Upper lobe of left lung (tissue), 4 donors: Measurements from ENCODE around the gene NRROS.

Experiments used
- EP300 ChIP-seq, 4 donors: sonication (generic); formaldehyde crosslinking; IDR thresholded peaks; one replicate each; pipeline ENCODE4 v1.5.1; 2017; ENCODE audit warnings: antibody characterized with exemption in 4 of 4, control low read depth in 2 of 4
- POLR2A ChIP-seq, 4 donors: fragments of 450-650 bp; IDR thresholded peaks; one replicate each; pipeline ENCODE4 v1.5.1; 2016 to 2017; ENCODE audit warnings: antibody characterized with exemption in 4 of 4, mild to moderate bottlenecking in 2 of 4
- POLR2AphosphoS5 ChIP-seq, 2 donors: sonication (generic); formaldehyde crosslinking; IDR thresholded peaks; one replicate each; pipeline ENCODE4 v1.5.1; 2017; ENCODE audit warnings: antibody characterized with exemption in 2 of 2
- TF ChIP-seq, protein P1 (sequence below), 6 experiments: fragments of 450-650 bp in 4 of 6; fragments of 200-600 bp in 2 of 6; sonication (generic) in 2 of 6; IDR thresholded peaks; one replicate each; pipeline ENCODE4 v1.5.1; 2016 to 2019; ENCODE audit warnings: antibody characterized with exemption in 6 of 6

DNA sequence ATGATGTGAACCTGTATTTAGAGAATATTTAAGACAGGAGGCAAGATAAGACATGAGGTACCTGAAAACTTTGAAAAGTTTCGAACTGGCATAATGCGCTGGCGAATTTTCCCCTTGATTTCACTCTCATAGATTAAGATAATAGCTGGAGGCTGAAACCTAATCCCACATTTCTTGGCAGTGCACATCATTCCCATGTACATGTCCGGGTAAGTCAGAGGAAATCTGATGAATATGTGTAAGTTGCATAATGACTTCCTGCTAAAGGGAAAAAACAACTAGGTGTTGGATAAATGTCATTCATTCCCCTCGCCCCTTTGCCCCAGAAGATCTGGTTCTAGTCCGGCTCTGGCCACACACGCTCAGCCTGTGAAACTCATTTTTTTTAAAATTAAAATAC, 69.0 kb downstream of the NRROS start:
- TF ChIP-seq POLR2A (IDR thresholded peaks at IDR 0.05) (no peak), POLR2AphosphoS5 (IDR thresholded peaks at IDR 0.05) (no peak), EP300 (IDR thresholded peaks at IDR 0.05) (no peak)
- TF ChIP-seq, protein P1, sequence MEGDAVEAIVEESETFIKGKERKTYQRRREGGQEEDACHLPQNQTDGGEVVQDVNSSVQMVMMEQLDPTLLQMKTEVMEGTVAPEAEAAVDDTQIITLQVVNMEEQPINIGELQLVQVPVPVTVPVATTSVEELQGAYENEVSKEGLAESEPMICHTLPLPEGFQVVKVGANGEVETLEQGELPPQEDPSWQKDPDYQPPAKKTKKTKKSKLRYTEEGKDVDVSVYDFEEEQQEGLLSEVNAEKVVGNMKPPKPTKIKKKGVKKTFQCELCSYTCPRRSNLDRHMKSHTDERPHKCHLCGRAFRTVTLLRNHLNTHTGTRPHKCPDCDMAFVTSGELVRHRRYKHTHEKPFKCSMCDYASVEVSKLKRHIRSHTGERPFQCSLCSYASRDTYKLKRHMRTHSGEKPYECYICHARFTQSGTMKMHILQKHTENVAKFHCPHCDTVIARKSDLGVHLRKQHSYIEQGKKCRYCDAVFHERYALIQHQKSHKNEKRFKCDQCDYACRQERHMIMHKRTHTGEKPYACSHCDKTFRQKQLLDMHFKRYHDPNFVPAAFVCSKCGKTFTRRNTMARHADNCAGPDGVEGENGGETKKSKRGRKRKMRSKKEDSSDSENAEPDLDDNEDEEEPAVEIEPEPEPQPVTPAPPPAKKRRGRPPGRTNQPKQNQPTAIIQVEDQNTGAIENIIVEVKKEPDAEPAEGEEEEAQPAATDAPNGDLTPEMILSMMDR (IDR thresholded peaks at IDR 0.05) = no peak
